ENCODE measurements around the gene CTNND2.
A peak's percentile ranks its signal among the peaks of the same experiment; 100 is the strongest.

The CTNND2 gene

DNA sequence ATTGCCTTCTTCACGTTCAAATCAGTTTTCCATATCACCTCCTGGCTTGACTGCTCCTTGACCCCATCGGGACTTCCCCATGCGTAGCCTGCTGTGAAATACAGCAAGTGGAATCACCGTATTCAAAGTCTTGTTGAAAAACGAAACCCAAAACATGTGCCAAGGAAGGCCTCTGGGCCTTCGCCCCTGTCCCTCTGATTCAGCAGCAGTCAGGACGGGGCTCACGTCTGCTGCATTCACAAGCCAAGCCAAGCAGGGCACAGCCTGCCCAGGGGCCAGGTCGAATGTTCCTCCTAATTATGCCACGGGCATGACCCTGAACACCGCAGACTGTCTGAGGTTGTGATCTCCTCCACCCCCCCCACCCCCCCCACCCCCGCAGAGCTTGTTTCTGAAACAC is 960 bp upstream of the CTNND2 start:
- Histone ChIP-seq H3K36me3 (replicated peaks; ENCODE audit: insufficient read depth, low read length) (no peaks in the 10 kb centered on the region), H3F3A (ENCODE audit: insufficient read depth, low read length) (0 out of 2 replicates have a peak, but pooled peaks cover 4% of the 10 kb centered on the region), H3K9me2 (replicated peaks; ENCODE audit: insufficient read depth, low read length) (no peaks in the 10 kb centered on the region), H3K4me2 (ENCODE audit: low read depth, low read length) (peak overlapping the region; percentile 82), H3K4me1 (ENCODE audit: low read length) (peaks cover 7% of the 10 kb centered on the region), H4K20me1 (ENCODE audit: insufficient read depth, low read length) (no peaks in the 10 kb centered on the region), H3K9ac (ENCODE audit: low read length) (no peak overlapping the region), H3K79me2 (ENCODE audit: low read length) (no peaks in the 10 kb centered on the region), H3K27me3 (replicated peaks; ENCODE audit: insufficient read depth, low read length) (no peaks in the 10 kb centered on the region), H3K4me3 (ENCODE audit: low read length) (peak overlapping the region; percentile 66; the same call in 1 of the 2 replicates), H3K27ac (ENCODE audit: low read length) (no peak overlapping the region), H3K9me3 (replicated peaks; ENCODE audit: insufficient read depth, low read length) (no peaks in the 10 kb centered on the region), H2AFZ (ENCODE audit: low read length) (peak overlapping the region; percentile 85; the same call in 1 of the 2 replicates)
- TF ChIP-seq EZH2phosphoT487 (IDR thresholded peaks at IDR 0.05; ENCODE audit: low read length): no peak
- TF ChIP-seq CTCF (IDR thresholded peaks at IDR 0.05; ENCODE audit: low read length): no peak
- TF ChIP-seq EZH2 (optimal IDR thresholded peaks at IDR 0.05; ENCODE audit: low read depth, low read length): no peak
- peak; percentile 20 for DNase-seq

DNA sequence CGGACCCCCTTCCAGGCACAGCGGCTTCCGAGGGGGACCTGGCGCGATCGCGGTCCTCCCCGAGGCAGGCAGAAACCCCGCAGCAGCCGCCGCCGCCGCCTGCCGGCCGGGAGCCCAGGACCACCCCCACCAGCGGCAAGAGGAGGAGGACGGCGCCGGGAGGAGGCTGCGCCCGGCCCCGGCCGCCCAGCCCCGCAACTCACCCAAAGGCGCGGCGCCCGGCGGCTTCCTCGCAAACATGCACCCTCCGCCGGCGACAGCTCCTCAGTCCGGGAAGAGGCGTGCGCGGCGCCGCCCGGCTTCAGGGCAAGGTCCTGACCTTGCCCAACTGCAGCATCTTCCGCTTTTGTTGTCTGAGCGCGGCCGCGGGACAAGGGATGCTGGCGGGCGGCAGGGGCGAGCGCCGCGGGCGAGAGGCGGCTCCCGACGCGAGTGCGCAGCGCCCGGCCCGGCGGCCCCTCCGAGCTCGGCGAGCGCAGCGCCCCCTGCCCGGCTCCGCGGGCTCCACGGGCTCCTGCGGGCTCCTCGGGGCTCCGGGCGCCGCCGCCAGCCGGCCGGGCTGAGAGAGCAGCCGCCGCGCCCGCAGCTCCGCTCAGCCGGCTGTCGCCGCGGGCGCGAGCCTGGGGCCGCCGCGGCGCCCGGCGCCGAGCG is 507 bp downstream of the CTNND2 start:
- H3K27me3 ChIP-seq (replicated peaks; ENCODE audit: insufficient read depth, low read length): no peaks in the 10 kb centered on the region
- H2AFZ ChIP-seq (ENCODE audit: low read length): peak overlapping the region; percentile 81
- H3K9ac ChIP-seq (ENCODE audit: low read length): peak overlapping the region; percentile 59
- peaks cover 7% of the 10 kb centered on the region for H3K4me1 ChIP-seq (ENCODE audit: low read length)
- peak overlapping the region; percentile 96 for H3K4me2 ChIP-seq (ENCODE audit: low read depth, low read length)
- H3K9me2 ChIP-seq (replicated peaks; ENCODE audit: insufficient read depth, low read length): no peaks in the 10 kb centered on the region
- no peaks in the 10 kb centered on the region for H3K79me2 ChIP-seq (ENCODE audit: low read length)
- H3K36me3 ChIP-seq (replicated peaks; ENCODE audit: insufficient read depth, low read length): no peaks in the 10 kb centered on the region
- peak overlapping the region; percentile 83 for H3K4me3 ChIP-seq (ENCODE audit: low read length)
- peak; percentile 72 for DNase-seq
- no peaks in the 10 kb centered on the region for H3K9me3 ChIP-seq (replicated peaks; ENCODE audit: insufficient read depth, low read length)
- 0 out of 2 replicates have a peak, but pooled peaks cover 4% of the 10 kb centered on the region for H3F3A ChIP-seq (ENCODE audit: insufficient read depth, low read length)
- H4K20me1 ChIP-seq (ENCODE audit: insufficient read depth, low read length): no peaks in the 10 kb centered on the region
- H3K27ac ChIP-seq (ENCODE audit: low read length): no peak overlapping the region
- TF ChIP-seq EZH2 (optimal IDR thresholded peaks at IDR 0.05; ENCODE audit: low read depth, low read length) (no peak), CTCF (IDR thresholded peaks at IDR 0.05; ENCODE audit: low read length) (no peak), EZH2phosphoT487 (IDR thresholded peaks at IDR 0.05; ENCODE audit: low read length) (no peak)

GRCh38 chr5:11903121-11903613 is 1.1 kb downstream of the CTNND2 start:
- Histone ChIP-seq H3K79me2 (ENCODE audit: low read length) (no peaks in the 10 kb centered on the region), H4K20me1 (ENCODE audit: insufficient read depth, low read length) (no peaks in the 10 kb centered on the region), H3K36me3 (replicated peaks; ENCODE audit: insufficient read depth, low read length) (no peaks in the 10 kb centered on the region), H2AFZ (ENCODE audit: low read length) (peak overlapping the region; percentile 81), H3K27ac (ENCODE audit: low read length) (no peak overlapping the region), H3K9me2 (replicated peaks; ENCODE audit: insufficient read depth, low read length) (no peaks in the 10 kb centered on the region), H3K9me3 (replicated peaks; ENCODE audit: insufficient read depth, low read length) (no peaks in the 10 kb centered on the region), H3K4me3 (ENCODE audit: low read length) (peak overlapping the region; percentile 83), H3K9ac (ENCODE audit: low read length) (peak overlapping the region; percentile 59), H3K4me2 (ENCODE audit: low read depth, low read length) (peak overlapping the region; percentile 96), H3K4me1 (ENCODE audit: low read length) (peaks cover 7% of the 10 kb centered on the region), H3F3A (ENCODE audit: insufficient read depth, low read length) (0 out of 2 replicates have a peak, but pooled peaks cover 4% of the 10 kb centered on the region), H3K27me3 (replicated peaks; ENCODE audit: insufficient read depth, low read length) (no peaks in the 10 kb centered on the region)
- no peak for TF ChIP-seq EZH2 (optimal IDR thresholded peaks at IDR 0.05; ENCODE audit: low read depth, low read length)
- no peak for TF ChIP-seq CTCF (IDR thresholded peaks at IDR 0.05; ENCODE audit: low read length)
- no peak for TF ChIP-seq EZH2phosphoT487 (IDR thresholded peaks at IDR 0.05; ENCODE audit: low read length)
- peak; percentile 20 for DNase-seq
